Mesenchymal stem cell (in vitro differentiated cells and primary cell): ENCODE data around the gene CPOX.

Experiments used
- DNase-seq: peaks from one replicate; pipeline ENCODE4 v3.0.0-alpha.2; 2013
- H2AFZ ChIP-seq: one replicate; pipeline ENCODE4 v1.6.1; 2013; ENCODE audit warnings: low read depth, mild to moderate bottlenecking, control low read depth, inconsistent platforms, low read length, moderate library complexity
- H2AK5ac ChIP-seq: 2 replicates; pipeline ENCODE4 v1.6.1; 2013; ENCODE audit warnings: low read length, moderate library complexity, mild to moderate bottlenecking, inconsistent platforms; ENCODE audit not compliant: severe bottlenecking
- H2BK120ac ChIP-seq: one replicate; pipeline ENCODE4 v1.6.1; 2013; ENCODE audit warnings: low read depth, mild to moderate bottlenecking, inconsistent platforms, low read length, moderate library complexity
- H2BK12ac ChIP-seq, 2 experiments: one replicate each; pipeline ENCODE4 v1.6.1; 2013; ENCODE audit warnings: inconsistent platforms in 2 of 2, low read length in 2 of 2, mild to moderate bottlenecking in 2 of 2, moderate library complexity in 2 of 2, control low read depth in 1 of 2
- H2BK15ac ChIP-seq: one replicate; pipeline ENCODE4 v1.6.1; 2013; ENCODE audit warnings: mild to moderate bottlenecking, low read depth, inconsistent platforms; ENCODE audit not compliant: poor library complexity, severe bottlenecking
- H2BK5ac ChIP-seq: 2 replicates; pipeline ENCODE4 v1.6.1; 2013; ENCODE audit warnings: low read depth, mild to moderate bottlenecking, low read length, control low read depth, inconsistent platforms; ENCODE audit not compliant: poor library complexity, severe bottlenecking
- H3K14ac ChIP-seq, 2 experiments: one replicate each; pipeline ENCODE4 v1.6.1; 2013; ENCODE audit warnings: inconsistent platforms in 2 of 2, low read length in 2 of 2, control low read depth in 1 of 2, mild to moderate bottlenecking in 1 of 2, moderate library complexity in 1 of 2
- H3K18ac ChIP-seq, 2 experiments: one replicate each; pipeline ENCODE4 v1.6.1; 2013; ENCODE audit warnings: inconsistent platforms in 2 of 2, low read length in 2 of 2, control low read depth in 1 of 2, low read depth in 1 of 2, mild to moderate bottlenecking in 1 of 2
- H3K23ac ChIP-seq, 2 experiments: one replicate each; pipeline ENCODE4 v1.6.1; 2013; ENCODE audit warnings: inconsistent platforms in 2 of 2, low read length in 2 of 2, mild to moderate bottlenecking in 2 of 2, moderate library complexity in 2 of 2, control low read depth in 1 of 2
- H3K27ac ChIP-seq: 2 replicates; pipeline ENCODE4 v1.5.1; 2013; ENCODE audit warnings: mild to moderate bottlenecking, moderate library complexity, low read length, control low read depth, inconsistent platforms; ENCODE audit not compliant: poor library complexity, severe bottlenecking
- H3K27me3 ChIP-seq, 2 experiments: 2 replicates each; pipeline versions ENCODE4 v1.6.1 to v1.7.0; 2013; ENCODE audit warnings: low read length in 2 of 2, mild to moderate bottlenecking in 2 of 2, moderate library complexity in 2 of 2, control low read depth in 1 of 2, inconsistent platforms in 1 of 2; ENCODE audit not compliant: control insufficient read depth in 1 of 2, insufficient read depth in 1 of 2
- H3K36me3 ChIP-seq, 2 experiments: 2 replicates each; pipeline versions ENCODE4 v1.6.1 to v1.7.0; 2013; ENCODE audit warnings: low read length in 2 of 2, control low read depth in 1 of 2, inconsistent platforms in 1 of 2, low read depth in 1 of 2, mild to moderate bottlenecking in 1 of 2; ENCODE audit not compliant: insufficient read depth in 2 of 2, control insufficient read depth in 1 of 2
- H3K4ac ChIP-seq, 2 experiments: one replicate each; pipeline ENCODE4 v1.6.1; 2013; ENCODE audit warnings: inconsistent platforms in 2 of 2, low read length in 2 of 2, mild to moderate bottlenecking in 2 of 2, moderate library complexity in 2 of 2, control low read depth in 1 of 2, low read depth in 1 of 2
- H3K4me1 ChIP-seq: 2 replicates; pipeline ENCODE4 v1.6.1; 2013; ENCODE audit warnings: low read depth, low read length, control low read depth; ENCODE audit not compliant: control insufficient read depth, insufficient read depth
- H3K4me2 ChIP-seq: 2 replicates; pipeline ENCODE4 v1.6.1; 2013; ENCODE audit warnings: low read length, mild to moderate bottlenecking, inconsistent platforms; ENCODE audit not compliant: poor library complexity, severe bottlenecking
- H3K4me3 ChIP-seq, 2 experiments: 2 replicates each; pipeline versions ENCODE4 v1.5.1 to v1.7.0; 2013; ENCODE audit warnings: low read length in 2 of 2, mild to moderate bottlenecking in 2 of 2, control low read depth in 1 of 2, low read depth in 1 of 2; ENCODE audit not compliant: insufficient read depth in 1 of 2
- H3K79me1 ChIP-seq: replicated peaks from 2 replicates; pipeline ENCODE4 v1.6.1; 2013; ENCODE audit warnings: mild to moderate bottlenecking, control low read depth, low read length, inconsistent platforms; ENCODE audit not compliant: poor library complexity, severe bottlenecking
- H3K9ac ChIP-seq: 2 replicates; pipeline ENCODE4 v1.7.0; 2013; ENCODE audit warnings: mild to moderate bottlenecking, low read length, moderate library complexity
- H3K9me3 ChIP-seq: 2 replicates; pipeline ENCODE4 v1.7.0; 2013; ENCODE audit warnings: mild to moderate bottlenecking, low read length; ENCODE audit not compliant: control insufficient read depth
- H4K8ac ChIP-seq: one replicate; pipeline ENCODE4 v1.6.1; 2013; ENCODE audit warnings: inconsistent platforms, mild to moderate bottlenecking, low read length, moderate library complexity
- H4K91ac ChIP-seq: one replicate; pipeline ENCODE4 v1.6.1; 2013; ENCODE audit warnings: mild to moderate bottlenecking, low read length, inconsistent platforms
- WGBS: methylation state at CpG from one replicate; pipeline ENCODE4 v1.1.7; 2013; ENCODE audit warnings: mixed read lengths; 5-methylcytosine and 5-hydroxymethylcytosine counted together

CPOX gene

DNA sequence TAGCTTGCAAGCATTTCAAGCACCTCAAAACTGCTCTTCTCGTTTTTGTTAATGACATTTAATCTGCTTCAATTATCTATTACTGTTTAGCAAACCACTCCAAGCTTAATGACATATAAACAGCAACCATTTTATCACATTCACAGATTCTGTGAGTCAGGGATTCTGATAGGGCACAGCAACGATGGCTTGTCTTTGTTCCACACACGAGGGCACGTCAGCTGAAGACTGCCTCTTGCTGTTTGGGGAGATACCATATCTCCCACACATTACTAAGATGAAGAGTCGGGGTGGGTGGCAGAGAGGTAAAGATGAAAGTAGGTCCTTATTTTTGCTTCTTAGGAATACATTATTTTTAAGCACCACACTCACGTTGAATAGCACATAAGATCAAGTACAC is 19.3 kb downstream of the CPOX start:
- Histone ChIP-seq H3K4ac (no peak overlapping the region), H2BK15ac (no peak overlapping the region), H3K27ac (no peak overlapping the region), H4K91ac (no peak overlapping the region), H3K23ac (no peak overlapping the region), H2BK120ac (no peak overlapping the region), H3K18ac (no peak overlapping the region), H2AK5ac (no peak overlapping the region), H4K8ac (no peak overlapping the region), H3K4me3 (no peak overlapping the region), H3K36me3 (peaks cover 0 to 24% of the 10 kb centered on the region in 2 experiments), H3K27me3 (no peaks in the 10 kb centered on the region), H3K79me1 (peaks cover 1% of the 10 kb centered on the region), H3K4me1 (no peaks in the 10 kb centered on the region), H2BK12ac (no peak overlapping the region), H3K9me3 (no peaks in the 10 kb centered on the region), H2AFZ (no peak overlapping the region), H2BK5ac (no peak overlapping the region), H3K14ac (no peak overlapping the region), H3K9ac (peak overlapping the region; percentile 15), H3K4me2 (no peak overlapping the region)
- no peak for DNase-seq
- 84% methylated on average over 4 of the region's 6 CpGs for WGBS

DNA sequence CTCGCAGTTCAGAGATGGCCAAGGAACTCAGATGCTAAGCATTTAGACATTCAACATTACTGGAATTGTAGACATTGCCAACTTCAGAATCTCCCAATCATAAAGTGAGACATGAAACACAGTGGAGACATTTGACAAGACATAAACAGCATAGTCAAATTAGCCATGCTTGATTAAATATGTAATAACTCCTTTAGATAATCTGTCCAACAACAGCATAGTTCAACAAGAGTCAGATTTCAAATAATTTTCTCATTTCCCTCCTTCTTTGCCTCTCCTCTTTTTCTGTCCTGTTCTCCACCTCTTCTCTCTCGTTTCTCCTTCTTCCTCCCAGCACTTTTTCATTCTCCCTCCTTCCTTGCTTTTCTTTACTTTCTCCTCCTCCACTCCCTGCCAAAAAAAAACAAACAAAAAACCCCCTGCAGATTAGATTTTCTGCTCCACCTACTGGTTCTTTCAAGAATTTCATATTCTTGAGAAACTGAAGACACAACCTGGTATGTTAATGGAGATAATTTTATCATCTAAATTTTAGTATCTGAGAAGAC is 20.2 kb downstream of the CPOX start:
- no peaks in the 10 kb centered on the region for H3K79me1 ChIP-seq
- no peak overlapping the region for H2AFZ ChIP-seq
- no peak overlapping the region for H3K4me3 ChIP-seq
- H3K27me3 ChIP-seq: no peaks in the 10 kb centered on the region
- no peak overlapping the region for H3K14ac ChIP-seq
- WGBS: 51% methylated on average over 2 of the region's 2 CpGs
- no peak overlapping the region for H4K91ac ChIP-seq
- H2AK5ac ChIP-seq: no peak overlapping the region
- H4K8ac ChIP-seq: no peak overlapping the region
- no peak overlapping the region for H3K9ac ChIP-seq
- H2BK5ac ChIP-seq: peak overlapping the region; percentile 12
- H2BK12ac ChIP-seq: no peak overlapping the region
- H2BK15ac ChIP-seq: no peak overlapping the region
- no peaks in the 10 kb centered on the region for H3K9me3 ChIP-seq
- no peak overlapping the region for H3K23ac ChIP-seq
- H3K27ac ChIP-seq: no peak overlapping the region
- peak; percentile 43 for DNase-seq
- no peak overlapping the region for H3K4ac ChIP-seq
- no peak overlapping the region for H3K18ac ChIP-seq
- H3K4me1 ChIP-seq: no peaks in the 10 kb centered on the region
- peaks cover 0 to 16% of the 10 kb centered on the region in 2 experiments for H3K36me3 ChIP-seq
- no peak overlapping the region for H2BK120ac ChIP-seq
- H3K4me2 ChIP-seq: no peak overlapping the region

DNA sequence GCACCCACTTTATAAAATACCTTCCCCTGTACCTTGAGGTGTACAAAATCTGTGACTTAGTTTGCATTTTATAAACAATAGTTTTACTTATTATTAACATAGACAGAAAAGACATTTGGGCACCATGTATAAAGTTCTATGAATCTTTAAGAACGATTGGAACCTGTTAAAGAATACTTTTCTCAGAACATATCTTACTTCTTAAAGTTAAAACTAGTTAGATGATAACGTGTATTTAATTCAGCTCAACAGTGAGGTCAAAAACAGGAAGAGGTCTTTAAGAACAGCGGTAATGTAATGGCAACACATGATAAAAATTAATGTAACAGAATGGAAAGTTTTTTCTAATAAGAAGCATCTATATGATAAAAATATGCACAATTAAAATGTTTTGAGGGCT is 25.0 kb downstream of the CPOX start:
- no peaks in the 10 kb centered on the region for H3K27me3 ChIP-seq
- no peak overlapping the region for H3K4ac ChIP-seq
- H3K4me1 ChIP-seq: no peaks in the 10 kb centered on the region
- no peaks in the 10 kb centered on the region for H3K36me3 ChIP-seq
- no peak for DNase-seq
- H2BK120ac ChIP-seq: no peak overlapping the region
- 100% methylated on average over 1 of the region's 3 CpGs for WGBS
- no peak overlapping the region for H3K4me3 ChIP-seq
- no peaks in the 10 kb centered on the region for H3K79me1 ChIP-seq
- H3K14ac ChIP-seq: no peak overlapping the region
- no peak overlapping the region for H3K23ac ChIP-seq
- no peak overlapping the region for H2AK5ac ChIP-seq
- no peak overlapping the region for H2AFZ ChIP-seq
- H4K91ac ChIP-seq: no peak overlapping the region
- H3K27ac ChIP-seq: no peak overlapping the region
- no peak overlapping the region for H4K8ac ChIP-seq
- no peaks in the 10 kb centered on the region for H3K9me3 ChIP-seq
- H2BK12ac ChIP-seq: no peak overlapping the region
- no peak overlapping the region for H3K4me2 ChIP-seq
- no peak overlapping the region for H2BK15ac ChIP-seq
- H3K9ac ChIP-seq: no peak overlapping the region
- H2BK5ac ChIP-seq: no peak overlapping the region
- H3K18ac ChIP-seq: no peak overlapping the region

DNA sequence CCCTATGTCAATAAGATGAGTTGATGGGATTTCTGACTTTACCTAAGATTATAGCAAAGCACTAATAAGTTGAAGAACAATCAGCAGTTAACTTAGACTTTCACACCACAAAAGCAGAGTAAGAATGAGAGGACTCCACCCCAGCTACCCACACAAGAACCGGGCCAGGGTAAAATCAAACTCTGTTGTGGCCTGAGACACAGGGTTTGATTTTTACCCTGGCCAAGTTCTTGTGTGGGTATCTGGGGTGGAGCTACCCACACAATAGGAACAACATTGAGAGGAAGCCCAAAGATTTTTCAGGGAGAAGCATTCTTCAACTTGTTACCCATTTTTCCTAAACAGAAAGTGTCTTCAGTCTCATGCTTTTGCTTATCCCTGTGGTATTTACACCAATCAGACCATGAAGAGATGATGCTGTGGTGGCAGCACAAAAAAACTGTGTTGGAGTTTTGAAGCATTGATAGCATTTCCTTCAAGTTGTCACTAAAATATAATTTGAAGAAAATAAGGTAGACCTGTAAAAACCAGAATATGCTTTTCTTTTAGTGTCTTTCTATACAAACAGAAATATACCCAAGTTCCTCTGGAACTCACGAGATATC is 25.6 kb downstream of the CPOX start:
- Histone ChIP-seq H3K4me1 (no peaks in the 10 kb centered on the region), H2AK5ac (no peak overlapping the region), H3K79me1 (no peaks in the 10 kb centered on the region), H3K9ac (no peak overlapping the region), H4K91ac (no peak overlapping the region), H3K9me3 (no peaks in the 10 kb centered on the region), H2BK5ac (no peak overlapping the region), H2BK15ac (no peak overlapping the region), H2AFZ (no peak overlapping the region), H3K14ac (no peak overlapping the region), H3K27me3 (no peaks in the 10 kb centered on the region), H3K23ac (no peak overlapping the region), H2BK120ac (no peak overlapping the region), H3K4me3 (no peak overlapping the region), H3K4me2 (no peak overlapping the region), H3K4ac (no peak overlapping the region), H4K8ac (no peak overlapping the region), H3K18ac (no peak overlapping the region), H2BK12ac (no peak overlapping the region), H3K36me3 (no peaks in the 10 kb centered on the region), H3K27ac (no peak overlapping the region)
- 67% methylated on average over 1 of the region's 2 CpGs for WGBS
- DNase-seq: no peak
